Measurements from ENCODE around the gene RBPJL. TPM values are rescaled to one million over a fixed set of nuclear protein-coding genes. Genes with fewer than 3 reads are reported as not detected.

RBPJL gene
- total RNA-seq, 1 donor from 2014 or later, result not detected

GRCh38 chr20:45275338-45275737 lies 31.3 kb upstream of the RBPJL start:
- no peaks in the 10 kb centered on the region for H3K27me3 ChIP-seq
- no peak for DNase-seq (ENCODE audit: low spot score in 2 of 2)
- TF ChIP-seq CTCF (IDR thresholded peaks at IDR 0.05), result no peak
- H3K4me3 ChIP-seq, result no peak overlapping the region
- no peaks in the 10 kb centered on the region for H3K36me3 ChIP-seq
- no peaks in the 10 kb centered on the region for H3K9me3 ChIP-seq
- H3K4me1 ChIP-seq, result no peaks in the 10 kb centered on the region
- intact Hi-C loops (cut with DNase I), result no loop called here
- no peak overlapping the region for H3K27ac ChIP-seq

- Histone ChIP-seq H3K4me3 (no peak overlapping the region), H3K27ac (no peak overlapping the region), H3K4me1 (no peaks in the 10 kb centered on the region), H3K27me3 (no peaks in the 10 kb centered on the region), H3K9me3 (no peaks in the 10 kb centered on the region), H3K36me3 (no peaks in the 10 kb centered on the region)
- no peak for TF ChIP-seq CTCF (IDR thresholded peaks at IDR 0.05)
- DNase-seq (ENCODE audit: low spot score in 2 of 2), result no peak
- intact Hi-C loops (cut with DNase I), result no loop called here
These were observed 26.6 kb upstream of the RBPJL start for GRCh38 chr20:45279992-45280391.

GRCh38 chr20:45282700-45283550 lies 23.7 kb upstream of the RBPJL start:
- DNase-seq (ENCODE audit: low spot score in 2 of 2), result no peak
- Histone ChIP-seq H3K27me3 (no peaks in the 10 kb centered on the region), H3K4me3 (no peak overlapping the region), H3K9me3 (no peaks in the 10 kb centered on the region), H3K27ac (no peak overlapping the region), H3K4me1 (no peaks in the 10 kb centered on the region), H3K36me3 (no peaks in the 10 kb centered on the region)
- intact Hi-C loops (cut with DNase I), result no loop called here
- TF ChIP-seq CTCF (IDR thresholded peaks at IDR 0.05), result no peak

GRCh38 chr20:45283551-45284057 lies 23.0 kb upstream of the RBPJL start:
- no peak for TF ChIP-seq CTCF (IDR thresholded peaks at IDR 0.05)
- no peak overlapping the region for H3K4me3 ChIP-seq
- intact Hi-C loops (cut with DNase I), result no loop called here
- no peaks in the 10 kb centered on the region for H3K36me3 ChIP-seq
- DNase-seq (ENCODE audit: low spot score in 2 of 2), result no peak
- H3K27ac ChIP-seq, result no peak overlapping the region
- H3K27me3 ChIP-seq, result no peaks in the 10 kb centered on the region
- H3K4me1 ChIP-seq, result no peaks in the 10 kb centered on the region
- no peaks in the 10 kb centered on the region for H3K9me3 ChIP-seq

- TF ChIP-seq CTCF (IDR thresholded peaks at IDR 0.05), result no peak
- no peaks in the 10 kb centered on the region for H3K27me3 ChIP-seq
- no peak for DNase-seq (ENCODE audit: low spot score in 2 of 2)
- H3K27ac ChIP-seq, result no peak overlapping the region
- H3K9me3 ChIP-seq, result no peaks in the 10 kb centered on the region
- no peaks in the 10 kb centered on the region for H3K36me3 ChIP-seq
- intact Hi-C loops (cut with DNase I), result no loop called here
- H3K4me3 ChIP-seq, result no peak overlapping the region
- H3K4me1 ChIP-seq, result peaks cover 0 to 4% of the 10 kb centered on the region in 2 donors
These were observed 18.3 kb upstream of the RBPJL start for GRCh38 chr20:45288376-45288775.
